Measurements from ENCODE around the gene CCM2L. TPM values are rescaled to one million over a fixed set of nuclear protein-coding genes. Genes with fewer than 3 reads are reported as not detected.

CCM2L gene
- total RNA-seq, 2 donors from 2014 or later = 5.2 to 7.8 TPM

DNA sequence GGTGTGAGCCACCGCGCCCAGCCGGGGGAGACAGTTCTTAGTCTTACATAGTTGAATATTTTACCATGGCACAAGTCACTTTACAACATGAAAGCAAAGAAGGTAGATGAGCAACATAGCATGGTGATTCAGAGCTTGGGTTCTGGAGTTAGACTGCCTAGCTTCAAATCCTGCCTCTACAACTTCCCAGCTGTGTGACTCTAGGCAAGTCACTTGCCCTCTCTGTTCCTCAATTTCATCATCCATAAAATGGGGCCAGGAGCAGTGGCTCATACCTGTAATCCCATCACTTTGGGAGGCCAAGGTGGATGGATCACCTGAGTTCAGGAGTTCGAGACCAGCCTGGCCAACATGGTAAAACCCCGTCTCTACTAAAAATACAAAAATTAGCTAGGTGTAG lies 68.1 kb downstream of the CCM2L start:
- Histone ChIP-seq H3K9me3 (ENCODE audit: control insufficient read depth, low read length) (no peaks in the 10 kb centered on the region), H3K9ac (ENCODE audit: extremely low read depth, low read length, poor library complexity, severe bottlenecking) (no peak overlapping the region), H3K4me3 (ENCODE audit: low read length) (no peak overlapping the region), H3K4me1 (ENCODE audit: control insufficient read depth, insufficient read depth, low read length) (no peaks in the 10 kb centered on the region), H3K27me3 (ENCODE audit: control insufficient read depth, insufficient read depth, low read length, poor library complexity, severe bottlenecking) (peaks cover 6% of the 10 kb centered on the region), H3K36me3 (ENCODE audit: control insufficient read depth, insufficient read depth, low read length) (no peaks in the 10 kb centered on the region), H3K27ac (ENCODE audit: low read depth, low read length) (no peak overlapping the region)
- 77% methylated on average over 5 of the region's 5 CpGs; no CpG with 5 or more reads in 1 of the 2 experiments for WGBS, 2 experiments (ENCODE audit: insufficient coverage in 1 of 2, insufficient read length in 1 of 2)
- Mint-ChIP-seq H3K27me3 (ENCODE audit: insufficient read depth) (peaks cover 14% of the 10 kb centered on the region), H3K4me3 (no peak overlapping the region), H3K4me1 (no peaks in the 10 kb centered on the region), H3K36me3 (ENCODE audit: low read depth) (no peaks in the 10 kb centered on the region), H3K9me3 (no peaks in the 10 kb centered on the region), H3K27ac (no peak overlapping the region)
- no peak for DNase-seq
- TF ChIP-seq, protein P1, sequence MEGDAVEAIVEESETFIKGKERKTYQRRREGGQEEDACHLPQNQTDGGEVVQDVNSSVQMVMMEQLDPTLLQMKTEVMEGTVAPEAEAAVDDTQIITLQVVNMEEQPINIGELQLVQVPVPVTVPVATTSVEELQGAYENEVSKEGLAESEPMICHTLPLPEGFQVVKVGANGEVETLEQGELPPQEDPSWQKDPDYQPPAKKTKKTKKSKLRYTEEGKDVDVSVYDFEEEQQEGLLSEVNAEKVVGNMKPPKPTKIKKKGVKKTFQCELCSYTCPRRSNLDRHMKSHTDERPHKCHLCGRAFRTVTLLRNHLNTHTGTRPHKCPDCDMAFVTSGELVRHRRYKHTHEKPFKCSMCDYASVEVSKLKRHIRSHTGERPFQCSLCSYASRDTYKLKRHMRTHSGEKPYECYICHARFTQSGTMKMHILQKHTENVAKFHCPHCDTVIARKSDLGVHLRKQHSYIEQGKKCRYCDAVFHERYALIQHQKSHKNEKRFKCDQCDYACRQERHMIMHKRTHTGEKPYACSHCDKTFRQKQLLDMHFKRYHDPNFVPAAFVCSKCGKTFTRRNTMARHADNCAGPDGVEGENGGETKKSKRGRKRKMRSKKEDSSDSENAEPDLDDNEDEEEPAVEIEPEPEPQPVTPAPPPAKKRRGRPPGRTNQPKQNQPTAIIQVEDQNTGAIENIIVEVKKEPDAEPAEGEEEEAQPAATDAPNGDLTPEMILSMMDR (conservative IDR thresholded peaks at IDR 0.05) = no peak

DNA sequence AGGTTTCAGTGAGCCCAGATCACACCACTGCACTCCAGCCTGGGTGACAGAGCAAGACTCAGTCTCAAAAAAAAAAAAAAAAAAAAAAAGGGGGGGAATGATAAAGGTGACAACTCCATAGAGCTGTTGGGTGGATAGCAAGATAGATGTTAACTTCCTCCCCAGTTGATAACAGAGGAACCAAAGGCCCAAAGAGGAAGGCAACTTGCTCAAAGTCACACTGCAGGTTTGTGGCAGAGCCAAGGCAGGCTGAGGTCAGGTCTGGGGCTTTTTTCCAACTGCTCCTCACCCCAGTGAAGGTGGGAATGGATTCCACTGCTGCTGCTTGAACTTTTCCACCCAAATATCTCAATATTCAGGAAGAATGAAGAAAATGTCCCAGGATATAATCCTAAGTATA lies 68.6 kb downstream of the CCM2L start:
- no peaks in the 10 kb centered on the region for H3K4me1 Mint-ChIP-seq
- no peaks in the 10 kb centered on the region for H3K36me3 Mint-ChIP-seq (ENCODE audit: low read depth)
- DNase-seq = no peak
- TF ChIP-seq, protein P1 (conservative IDR thresholded peaks at IDR 0.05) = no peak
- H3K9me3 ChIP-seq (ENCODE audit: control insufficient read depth, low read length) = no peaks in the 10 kb centered on the region
- H3K27me3 Mint-ChIP-seq (ENCODE audit: insufficient read depth) = peaks cover 14% of the 10 kb centered on the region
- H3K4me1 ChIP-seq (ENCODE audit: control insufficient read depth, insufficient read depth, low read length) = no peaks in the 10 kb centered on the region
- H3K4me3 ChIP-seq (ENCODE audit: low read length) = no peak overlapping the region
- no peaks in the 10 kb centered on the region for H3K9me3 Mint-ChIP-seq
- H3K27ac ChIP-seq (ENCODE audit: low read depth, low read length) = no peak overlapping the region
- H3K9ac ChIP-seq (ENCODE audit: extremely low read depth, low read length, poor library complexity, severe bottlenecking) = no peak overlapping the region
- H3K4me3 Mint-ChIP-seq = no peak overlapping the region
- H3K27ac Mint-ChIP-seq = no peak overlapping the region
- H3K36me3 ChIP-seq (ENCODE audit: control insufficient read depth, insufficient read depth, low read length) = no peaks in the 10 kb centered on the region
- peaks cover 6% of the 10 kb centered on the region for H3K27me3 ChIP-seq (ENCODE audit: control insufficient read depth, insufficient read depth, low read length, poor library complexity, severe bottlenecking)

DNA sequence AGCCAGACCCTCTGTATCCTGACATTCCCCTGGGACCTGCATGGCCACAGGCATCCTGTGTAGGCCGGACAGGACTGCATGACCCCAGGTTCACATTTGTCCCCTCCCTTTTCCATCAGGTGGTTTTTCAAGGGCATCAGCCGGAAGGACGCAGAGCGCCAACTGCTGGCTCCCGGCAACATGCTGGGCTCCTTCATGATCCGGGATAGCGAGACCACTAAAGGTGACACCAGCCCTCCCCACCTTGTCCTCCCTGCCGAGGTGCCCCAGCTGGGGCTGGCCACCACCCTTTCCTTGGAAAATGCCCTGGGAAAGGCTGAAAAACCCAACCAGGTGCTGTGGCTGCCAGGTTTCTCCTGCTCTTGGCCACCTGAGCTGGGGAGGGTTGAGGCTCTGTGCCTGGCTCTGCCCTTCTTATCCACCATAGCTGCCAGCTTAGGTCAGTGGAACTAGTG lies 69.4 kb downstream of the CCM2L start:
- H3K36me3 ChIP-seq (ENCODE audit: control insufficient read depth, insufficient read depth, low read length) = no peaks in the 10 kb centered on the region
- DNase-seq = no peak
- H3K9me3 Mint-ChIP-seq = no peaks in the 10 kb centered on the region
- 81 to 89% methylated on average over 5 to 8 of the region's 8 CpGs for WGBS, 2 experiments (ENCODE audit: insufficient coverage in 1 of 2, insufficient read length in 1 of 2)
- no peaks in the 10 kb centered on the region for H3K36me3 Mint-ChIP-seq (ENCODE audit: low read depth)
- H3K4me3 ChIP-seq (ENCODE audit: low read length) = no peak overlapping the region
- H3K4me1 Mint-ChIP-seq = no peaks in the 10 kb centered on the region
- H3K9me3 ChIP-seq (ENCODE audit: control insufficient read depth, low read length) = no peaks in the 10 kb centered on the region
- H3K4me3 Mint-ChIP-seq = no peak overlapping the region
- no peak overlapping the region for H3K27ac ChIP-seq (ENCODE audit: low read depth, low read length)
- TF ChIP-seq, protein P1 (conservative IDR thresholded peaks at IDR 0.05) = no peak
- H3K27ac Mint-ChIP-seq = no peak overlapping the region
- H3K4me1 ChIP-seq (ENCODE audit: control insufficient read depth, insufficient read depth, low read length) = no peaks in the 10 kb centered on the region
- peaks cover 6% of the 10 kb centered on the region for H3K27me3 ChIP-seq (ENCODE audit: control insufficient read depth, insufficient read depth, low read length, poor library complexity, severe bottlenecking)
- peaks cover 14% of the 10 kb centered on the region for H3K27me3 Mint-ChIP-seq (ENCODE audit: insufficient read depth)
- H3K9ac ChIP-seq (ENCODE audit: extremely low read depth, low read length, poor library complexity, severe bottlenecking) = no peak overlapping the region
